BJ (cell line): Measurements from ENCODE around the gene PDE4D. TPM values are rescaled to one million over a fixed set of nuclear protein-coding genes. Genes with fewer than 3 reads are reported as not detected.

Source experiments
- CTCF ChIA-PET: fragments of 350-600 bp; formaldehyde crosslinking; extraction: SDS; loops from one replicate; lab custom pipeline; 2021; ENCODE audit warnings: antibody characterized with exemption, inconsistent platforms; lab: Yijun Ruan, JAX
- POLR2A ChIA-PET: fragments of 300-600 bp; sonication (Branson Sonifier 250); formaldehyde crosslinking; extraction: SDS; loops from one replicate; lab custom pipeline; 2021; ENCODE audit warnings: antibody characterized with exemption; lab: Charles Lee
- DNase-seq: peaks from one replicate; pipeline ENCODE4 v3.0.0-alpha.2; 2011; ENCODE audit warnings: low read depth
- H3K27me3 ChIP-seq: 2 replicates; pipeline ENCODE4 v1.6.0; 2011; ENCODE audit warnings: low read length; ENCODE audit not compliant: control insufficient read depth, insufficient read depth
- H3K36me3 ChIP-seq: 2 replicates; pipeline ENCODE4 v1.5.1; 2011; ENCODE audit warnings: low read length; ENCODE audit not compliant: control insufficient read depth, insufficient read depth
- H3K4me3 ChIP-seq: 2 replicates; pipeline ENCODE4 v1.5.1; 2011; ENCODE audit warnings: low read depth, mild to moderate bottlenecking, control low read depth, low read length
- CTCF ChIP-seq: IDR thresholded peaks from 2 replicates; pipeline ENCODE4 v1.5.1; 2011; ENCODE audit warnings: low read depth, mild to moderate bottlenecking, control low read depth, inconsistent platforms, low read length, moderate library complexity; ENCODE audit not compliant: insufficient read depth
- polyA plus RNA-seq: library from polyadenylated mRNA; depleted of rRNA; stranded (reverse); fragments of >200 nt; gene quantifications from 2 replicates; pipeline ENCODE4 v1.2.3, GENCODE V29; 2011

Gene PDE4D
- polyA plus RNA-seq, 1 experiment, result 2.8 TPM

GRCh38 chr5:59246145-59246869 lies 647.2 kb downstream of the PDE4D start:
- CTCF ChIA-PET, result no interaction called here
- POLR2A ChIA-PET, result interaction anchor here (0.6 kb wide), 1 partner anchor 31 kb away, joined by 3 read pairs; no protein-coding TSS in a partner anchor
- no peak overlapping the region for H3K4me3 ChIP-seq
- H3K36me3 ChIP-seq, result no peaks in the 10 kb centered on the region
- TF ChIP-seq CTCF, result no peak
- H3K27me3 ChIP-seq, result no peaks in the 10 kb centered on the region; the same call in 1 of the 2 replicates
- DNase-seq, result peak; percentile 80

GRCh38 chr5:59245198-59245597 lies 648.3 kb downstream of the PDE4D start:
- no peak for TF ChIP-seq CTCF
- Histone ChIP-seq H3K4me3 (no peak overlapping the region), H3K36me3 (no peaks in the 10 kb centered on the region), H3K27me3 (no peaks in the 10 kb centered on the region; the same call in 1 of the 2 replicates)
- ChIA-PET CTCF (no interaction called here), POLR2A (interaction anchor here (0.6 kb wide), 1 partner anchor 24 kb away, joined by 4 read pairs; no protein-coding TSS in a partner anchor)
- DNase-seq, result no peak

- ChIA-PET POLR2A (no interaction called here), CTCF (interaction anchor here (1.5 kb wide), 2 partner anchors 52 to 54 kb away, joined by 3 to 4 read pairs; no protein-coding TSS in a partner anchor)
- DNase-seq, result no peak
- TF ChIP-seq CTCF, result no peak
- no peaks in the 10 kb centered on the region for H3K36me3 ChIP-seq
- no peak overlapping the region for H3K4me3 ChIP-seq
- H3K27me3 ChIP-seq, result no peaks in the 10 kb centered on the region; the same call in none of the 2 replicates
Measured at GRCh38 chr5:59241552-59241951, 652.0 kb downstream of the PDE4D start.

GRCh38 chr5:59241119-59241518 lies 652.4 kb downstream of the PDE4D start:
- Histone ChIP-seq H3K36me3 (no peaks in the 10 kb centered on the region), H3K4me3 (no peak overlapping the region), H3K27me3 (peaks cover 2% of the 10 kb centered on the region)
- ChIA-PET CTCF (interaction anchor here (0.7 to 1.5 kb wide), 2 partner anchors 52 to 67 kb away, joined by 3 read pairs; no protein-coding TSS in a partner anchor), POLR2A (no interaction called here)
- no peak for DNase-seq
- no peak for TF ChIP-seq CTCF

GRCh38 chr5:59238126-59238902 lies 655.2 kb downstream of the PDE4D start:
- H3K27me3 ChIP-seq, result peaks cover 4% of the 10 kb centered on the region
- no peak for DNase-seq
- H3K36me3 ChIP-seq, result no peaks in the 10 kb centered on the region
- TF ChIP-seq CTCF, result no peak
- ChIA-PET POLR2A (no interaction called here), CTCF (interaction anchor here (1.0 to 1.6 kb wide), 2 partner anchors 9 to 10 kb away, joined by 3 read pairs; no protein-coding TSS in a partner anchor)
- no peak overlapping the region for H3K4me3 ChIP-seq
